Gastrocnemius medialis (tissue), 4 donors: ENCODE results near the gene MORN3. TPM values are rescaled to one million over a fixed set of nuclear protein-coding genes. Genes with fewer than 3 reads are reported as not detected.

ENCODE experiments used
- ATAC-seq, 2 donors: fragments of 150-250 bp; one replicate each; pipeline ENCODE4 v1.9.1; 2016
- DNase-seq, 2 donors: peaks; one replicate each; pipeline ENCODE4 v3.0.0-alpha.2; 2019
- H3K27ac ChIP-seq, 4 donors: fragments of 200-600 bp; sonication (generic); 1 replicate in 1 of 4; 2 replicates in 3 of 4; pipeline ENCODE4 v1.5.1; 2016 to 2018; ENCODE audit warnings: mild to moderate bottlenecking in 2 of 4, moderate library complexity in 1 of 4
- H3K27me3 ChIP-seq, 3 donors: fragments of 200-600 bp; sonication (generic) in 2 of 3; 1 replicate in 1 of 3; 2 replicates in 2 of 3; pipeline versions ENCODE4 v1.5.1 to v1.6.0; 2016 to 2019; ENCODE audit warnings: mild to moderate bottlenecking in 1 of 3, moderate library complexity in 1 of 3
- H3K36me3 ChIP-seq, 2 donors: fragments of 200-600 bp; sonication (generic) in 1 of 2; one replicate each; pipeline ENCODE4 v1.5.1; 2017 to 2018
- H3K4me1 ChIP-seq, 2 donors: fragments of 200-600 bp; sonication (generic) in 1 of 2; one replicate each; pipeline ENCODE4 v1.5.1; 2016 to 2017; ENCODE audit warnings: mild to moderate bottlenecking in 2 of 2
- H3K4me3 ChIP-seq, 4 donors: fragments of 200-600 bp; sonication (generic) in 3 of 4; 1 replicate in 1 of 4; 2 replicates in 3 of 4; pipeline ENCODE4 v1.5.1; 2016 to 2019; ENCODE audit warnings: mild to moderate bottlenecking in 2 of 4
- H3K9me3 ChIP-seq, 3 donors: fragments of 200-600 bp; sonication (generic) in 2 of 3; 1 replicate in 1 of 3; 2 replicates in 2 of 3; pipeline ENCODE4 v1.5.1; 2016 to 2019
- CTCF ChIP-seq, 5 experiments: fragments of 450-650 bp in 3 of 5; fragments of 200-600 bp in 2 of 5; sonication (generic) in 2 of 5; IDR thresholded peaks in 4 of 5; conservative IDR thresholded peaks in 1 of 5; 1 replicate in 4 of 5; 2 replicates in 1 of 5; pipeline ENCODE4 v1.5.1; 2016 to 2019; ENCODE audit warnings: antibody characterized with exemption in 5 of 5, mild to moderate bottlenecking in 3 of 5, moderate library complexity in 3 of 5
- POLR2A ChIP-seq, 2 donors: fragments of 450-650 bp; IDR thresholded peaks; one replicate each; pipeline ENCODE4 v1.6.1; 2017; ENCODE audit warnings: antibody characterized with exemption in 2 of 2, mild to moderate bottlenecking in 2 of 2, moderate library complexity in 2 of 2
- in situ Hi-C, 4 donors: fragments of 200-750 bp; cut with MboI; loops; one replicate each; pipeline versions ENCODE4 v1.15.0 to v1.8.0; 2017; ENCODE audit warnings: low sequenced_read_pairs in 4 of 4
- intact Hi-C: fragments of 100-400 bp; cut with DNase I; formaldehyde crosslinking; loops from one replicate; pipeline ENCODE4 v1.15.1; 2023; ENCODE audit warnings: low total_unique reads
- total RNA-seq, 4 donors: library from RNA; depleted of rRNA; stranded (reverse); fragments of >200 nt; gene quantifications; one replicate each; pipeline versions ENCODE4 v1.1.0 to v1.2.3, GENCODE V29; 2016

Gene MORN3
- total RNA-seq, 4 donors from 2014 or later, result not detected

- Histone ChIP-seq H3K27ac (peak overlapping the region; percentile 84 to 95 (median 91)), H3K36me3 (no peaks in the 10 kb centered on the region), H3K4me3 (no peak overlapping the region), H3K27me3 (no peaks in the 10 kb centered on the region), H3K9me3 (no peaks in the 10 kb centered on the region), H3K4me1 (peaks cover 11 to 14% of the 10 kb centered on the region in 2 donors)
- ATAC-seq (peak in 1 of 2 donors; percentile 66), DNase-seq (peak in 1 of 2 donors; percentile 64)
- TF ChIP-seq CTCF (IDR thresholded peaks at IDR 0.05 in 4 of 5, conservative IDR thresholded peaks at IDR 0.05 in 1 of 5) (no peak), POLR2A (IDR thresholded peaks at IDR 0.05) (no peak)
- in situ Hi-C loops (no loop called here), intact Hi-C loops (no loop called here)
Measured at GRCh38 chr12:121611306-121611705, 58.1 kb downstream of the MORN3 start.

DNA sequence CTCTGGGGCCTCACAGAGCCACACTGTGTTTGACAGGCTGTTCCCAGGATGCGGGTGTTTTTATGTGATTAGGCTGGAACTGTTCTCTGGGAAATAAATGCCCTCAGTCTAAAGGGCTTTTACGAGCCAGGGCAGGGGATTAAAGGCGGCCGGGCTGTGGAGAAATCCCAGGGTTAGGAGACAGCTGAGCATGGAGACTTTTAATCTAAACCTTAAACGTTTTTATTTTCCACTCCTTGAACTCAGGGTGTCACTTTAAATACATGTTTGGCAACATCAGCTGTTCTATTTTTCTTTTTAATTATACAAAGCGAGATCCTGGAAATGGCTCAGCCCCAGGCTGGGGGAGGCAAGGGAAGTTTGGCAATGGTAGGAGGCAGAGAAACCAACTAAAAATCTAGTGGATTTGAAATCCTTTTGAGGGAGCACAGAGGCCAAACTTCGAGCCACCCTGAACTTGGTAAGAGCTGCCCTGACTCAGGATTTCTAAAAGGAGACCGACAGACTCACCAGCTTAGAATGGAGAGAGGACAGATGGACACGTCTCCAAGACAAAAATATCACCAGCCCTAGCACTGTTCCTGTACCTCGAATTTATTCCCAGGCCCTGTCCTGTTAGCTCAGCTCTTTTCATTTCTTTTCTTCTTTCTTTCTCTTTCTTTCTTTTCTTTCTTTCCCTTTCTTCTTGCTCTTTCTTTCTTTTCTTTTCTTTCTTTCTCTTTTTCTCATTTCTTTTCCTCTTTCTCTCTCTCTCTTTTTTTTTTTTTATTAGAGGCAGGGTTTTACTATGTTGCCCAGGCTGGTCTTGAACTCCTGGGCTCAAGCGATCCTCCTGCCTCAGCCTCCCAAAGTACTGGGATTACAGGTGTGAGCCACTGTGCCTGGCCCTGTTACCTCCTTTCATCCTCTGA is 59.0 kb downstream of the MORN3 start:
- peak; percentile 98 for ATAC-seq
- intact Hi-C loops (no loop called here), in situ Hi-C loops (no loop called here)
- Histone ChIP-seq H3K4me3 (peak overlapping the region in 2 of 4 donors; percentile 3 to 6), H3K9me3 (no peaks in the 10 kb centered on the region), H3K27me3 (no peaks in the 10 kb centered on the region), H3K36me3 (no peaks in the 10 kb centered on the region), H3K4me1 (peaks cover 11 to 14% of the 10 kb centered on the region in 2 donors), H3K27ac (peak overlapping the region; percentile 84 to 95 (median 91))
- peak; percentile 34 to 61 for DNase-seq
- TF ChIP-seq POLR2A (IDR thresholded peaks at IDR 0.05) (no peak), CTCF (IDR thresholded peaks at IDR 0.05 in 4 of 5, conservative IDR thresholded peaks at IDR 0.05 in 1 of 5) (no peak)

GRCh38 chr12:121608301-121608700 is 61.2 kb downstream of the MORN3 start:
- intact Hi-C loops, result no loop called here
- H3K4me3 ChIP-seq, result no peak overlapping the region

GRCh38 chr12:121603581-121603980 is 65.9 kb downstream of the MORN3 start:
- no peak for ATAC-seq
- no peak for TF ChIP-seq POLR2A (IDR thresholded peaks at IDR 0.05)
- Histone ChIP-seq H3K4me1 (peaks cover 0 to 4% of the 10 kb centered on the region in 2 donors), H3K36me3 (no peaks in the 10 kb centered on the region), H3K4me3 (no peak overlapping the region), H3K9me3 (no peaks in the 10 kb centered on the region), H3K27me3 (no peaks in the 10 kb centered on the region), H3K27ac (no peak overlapping the region)
- in situ Hi-C loops (no loop called here), intact Hi-C loops (no loop called here)
- no peak for DNase-seq

More at GRCh38 chr12:121608301-121608700, 61.2 kb downstream of the MORN3 start:
- H3K4me1 ChIP-seq, result peaks cover 11 to 14% of the 10 kb centered on the region in 2 donors
- H3K27me3 ChIP-seq, result no peaks in the 10 kb centered on the region
- TF ChIP-seq CTCF (IDR thresholded peaks at IDR 0.05 in 4 of 5, conservative IDR thresholded peaks at IDR 0.05 in 1 of 5), result no peak
- no peak for TF ChIP-seq POLR2A (IDR thresholded peaks at IDR 0.05)
- in situ Hi-C loops, result no loop called here
- no peak for DNase-seq
- no peaks in the 10 kb centered on the region for H3K9me3 ChIP-seq
- no peak for ATAC-seq
- no peaks in the 10 kb centered on the region for H3K36me3 ChIP-seq
- no peak overlapping the region for H3K27ac ChIP-seq

- intact Hi-C loops (no loop called here), in situ Hi-C loops (no loop called here)
- Histone ChIP-seq H3K27ac (no peak overlapping the region), H3K9me3 (no peaks in the 10 kb centered on the region), H3K4me3 (no peak overlapping the region), H3K4me1 (peaks cover 0 to 4% of the 10 kb centered on the region in 2 donors), H3K36me3 (no peaks in the 10 kb centered on the region), H3K27me3 (no peaks in the 10 kb centered on the region)
- ATAC-seq, result no peak
- TF ChIP-seq CTCF (IDR thresholded peaks at IDR 0.05 in 4 of 5, conservative IDR thresholded peaks at IDR 0.05 in 1 of 5), result no peak
- TF ChIP-seq POLR2A (IDR thresholded peaks at IDR 0.05), result no peak
- no peak for DNase-seq
Measured at GRCh38 chr12:121602766-121603165, 66.7 kb downstream of the MORN3 start.
